22Rv1 (cell line): ENCODE results near the gene SRRT.
A peak's percentile ranks its signal among the peaks of the same experiment; 100 is the strongest.

Source experiments
- H3K27ac ChIP-seq: fragments of 450-650 bp; 2 replicates; pipeline ENCODE4 v1.5.1; 2017
- ZFX ChIP-seq: fragments of 450-650 bp; IDR thresholded peaks from 2 replicates; pipeline ENCODE4 v1.6.1; 2017; ENCODE audit warnings: antibody characterized with exemption, borderline replicate concordance
- TF ChIP-seq, protein P1 (sequence below): fragments of 450-650 bp; IDR thresholded peaks from 2 replicates; pipeline ENCODE4 v1.5.1; 2017; ENCODE audit warnings: mild to moderate bottlenecking

The SRRT gene

GRCh38 chr7:100878685-100879084, 3.8 kb downstream of the SRRT start:
- H3K27ac ChIP-seq = peak overlapping the region; percentile 27; the same call in 1 of the 2 replicates
- TF ChIP-seq ZFX = no peak
- TF ChIP-seq, protein P1, sequence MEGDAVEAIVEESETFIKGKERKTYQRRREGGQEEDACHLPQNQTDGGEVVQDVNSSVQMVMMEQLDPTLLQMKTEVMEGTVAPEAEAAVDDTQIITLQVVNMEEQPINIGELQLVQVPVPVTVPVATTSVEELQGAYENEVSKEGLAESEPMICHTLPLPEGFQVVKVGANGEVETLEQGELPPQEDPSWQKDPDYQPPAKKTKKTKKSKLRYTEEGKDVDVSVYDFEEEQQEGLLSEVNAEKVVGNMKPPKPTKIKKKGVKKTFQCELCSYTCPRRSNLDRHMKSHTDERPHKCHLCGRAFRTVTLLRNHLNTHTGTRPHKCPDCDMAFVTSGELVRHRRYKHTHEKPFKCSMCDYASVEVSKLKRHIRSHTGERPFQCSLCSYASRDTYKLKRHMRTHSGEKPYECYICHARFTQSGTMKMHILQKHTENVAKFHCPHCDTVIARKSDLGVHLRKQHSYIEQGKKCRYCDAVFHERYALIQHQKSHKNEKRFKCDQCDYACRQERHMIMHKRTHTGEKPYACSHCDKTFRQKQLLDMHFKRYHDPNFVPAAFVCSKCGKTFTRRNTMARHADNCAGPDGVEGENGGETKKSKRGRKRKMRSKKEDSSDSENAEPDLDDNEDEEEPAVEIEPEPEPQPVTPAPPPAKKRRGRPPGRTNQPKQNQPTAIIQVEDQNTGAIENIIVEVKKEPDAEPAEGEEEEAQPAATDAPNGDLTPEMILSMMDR = no peak

- peak overlapping the region; percentile 27; the same call in 1 of the 2 replicates for H3K27ac ChIP-seq
- TF ChIP-seq, protein P1 = no peak
These were observed 4.9 kb downstream of the SRRT start for GRCh38 chr7:100879685-100880261.

DNA sequence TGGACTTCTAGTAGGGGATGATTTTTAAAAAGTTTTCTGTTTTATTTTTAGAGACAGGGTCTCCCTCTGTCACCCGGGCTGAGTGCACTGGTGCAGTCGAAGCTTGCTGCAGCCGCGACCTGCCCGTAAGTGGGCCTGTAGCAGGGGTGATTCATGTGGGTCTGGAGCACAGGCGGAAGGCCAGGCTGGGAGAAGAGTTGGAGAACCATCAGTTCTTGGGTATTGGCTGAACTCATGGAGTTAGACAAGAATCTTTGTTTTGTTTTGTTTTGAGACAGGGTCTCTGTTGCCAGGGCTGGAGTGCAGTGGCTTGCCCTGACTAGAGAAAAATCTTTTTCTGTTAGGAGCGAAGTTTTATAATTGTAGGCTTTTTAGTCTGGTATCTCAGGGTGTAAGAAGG, 5.7 kb downstream of the SRRT start:
- no peak for TF ChIP-seq ZFX
- H3K27ac ChIP-seq = no peak overlapping the region

DNA sequence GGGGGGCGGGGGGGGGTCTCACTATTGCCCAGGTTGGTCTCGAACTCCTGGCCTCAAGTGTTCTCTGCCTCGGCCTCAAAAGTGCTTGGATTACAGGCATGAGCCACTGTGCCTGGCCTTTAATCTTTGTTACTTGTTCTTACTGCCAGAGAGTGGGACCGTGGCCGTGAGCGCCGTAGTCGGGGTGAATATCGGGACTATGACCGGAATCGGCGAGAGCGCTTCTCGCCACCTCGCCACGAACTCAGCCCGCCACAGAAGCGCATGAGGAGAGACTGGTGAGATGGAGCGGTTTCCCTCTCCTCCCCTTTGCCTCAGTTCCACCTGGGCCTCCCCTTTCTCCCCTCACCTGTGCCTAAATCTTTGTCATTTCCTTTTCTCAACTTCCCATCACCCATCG, 6.2 kb downstream of the SRRT start:
- TF ChIP-seq ZFX = no peak
- TF ChIP-seq, protein P1 = no peak
- H3K27ac ChIP-seq = no peak overlapping the region

DNA sequence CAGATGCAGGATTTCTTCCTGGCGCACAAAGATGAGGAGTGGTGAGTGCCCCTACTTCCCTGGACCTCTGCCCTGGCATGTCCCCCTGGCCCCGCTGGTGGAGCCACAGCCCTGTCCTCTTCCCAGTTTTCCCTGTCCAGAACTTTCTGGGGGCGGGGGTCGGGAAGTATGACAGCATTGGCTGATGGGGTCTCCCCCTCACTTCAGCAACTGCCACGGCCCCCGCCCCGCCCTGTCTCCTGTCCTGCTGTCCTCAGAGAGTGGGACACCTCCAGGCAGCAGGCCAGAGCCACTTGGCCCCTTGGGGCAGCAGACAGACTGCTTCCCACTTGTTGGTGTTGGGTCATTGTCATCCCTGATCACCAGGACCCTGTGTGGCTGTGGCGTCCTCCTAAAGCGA, 7.3 kb downstream of the SRRT start:
- TF ChIP-seq ZFX = no peak
- TF ChIP-seq, protein P1 = no peak
- peak overlapping the region; percentile 36; the same call in 1 of the 2 replicates for H3K27ac ChIP-seq

GRCh38 chr7:100882785-100883526, 8.1 kb downstream of the SRRT start:
- peak overlapping the region; percentile 36 for H3K27ac ChIP-seq

GRCh38 chr7:100884736-100885439, 10.0 kb downstream of the SRRT start:
- TF ChIP-seq ZFX = no peak
- TF ChIP-seq, protein P1 = no peak
- H3K27ac ChIP-seq = peak overlapping the region; percentile 99

More at GRCh38 chr7:100882785-100883526, 8.1 kb downstream of the SRRT start:
- TF ChIP-seq ZFX = no peak
- TF ChIP-seq, protein P1 = no peak
